RWPE1 (cell line): ENCODE data around the gene HPSE2.

ENCODE experiments used
- CTCF ChIA-PET: fragments of 350-600 bp; sonication (Branson Sonifier 250); formaldehyde crosslinking; extraction: SDS; loops from one replicate; lab custom pipeline; 2021; lab: Yijun Ruan, JAX
- POLR2A ChIA-PET: fragments of 400-600 bp; formaldehyde crosslinking; extraction: SDS; loops from one replicate; lab custom pipeline; 2020; ENCODE audit warnings: antibody characterized with exemption; ENCODE audit not compliant: low non-redundant PET; lab: Yijun Ruan, JAX
- DNase-seq: peaks from one replicate; pipeline ENCODE4 v3.0.0; 2012; ENCODE audit warnings: low spot score
- H3K27ac ChIP-seq: fragments of 450-650 bp; 2 replicates; pipeline ENCODE4 v1.5.1; 2017
- TF ChIP-seq, protein P1 (sequence below): fragments of 450-650 bp; conservative IDR thresholded peaks from 2 replicates; pipeline ENCODE4 v1.5.1; 2017; ENCODE audit warnings: low read depth, mild to moderate bottlenecking

The HPSE2 gene

GRCh38 chr10:99236627-99237309 lies 1.1 kb upstream of the HPSE2 start:
- CTCF ChIA-PET = interaction anchor here (0.9 kb wide), 1 partner anchor 50 kb away, joined by 3 read pairs; no protein-coding TSS in a partner anchor
- POLR2A ChIA-PET = no interaction called here
- no peak for DNase-seq
- H3K27ac ChIP-seq = no peak overlapping the region
- TF ChIP-seq, protein P1, sequence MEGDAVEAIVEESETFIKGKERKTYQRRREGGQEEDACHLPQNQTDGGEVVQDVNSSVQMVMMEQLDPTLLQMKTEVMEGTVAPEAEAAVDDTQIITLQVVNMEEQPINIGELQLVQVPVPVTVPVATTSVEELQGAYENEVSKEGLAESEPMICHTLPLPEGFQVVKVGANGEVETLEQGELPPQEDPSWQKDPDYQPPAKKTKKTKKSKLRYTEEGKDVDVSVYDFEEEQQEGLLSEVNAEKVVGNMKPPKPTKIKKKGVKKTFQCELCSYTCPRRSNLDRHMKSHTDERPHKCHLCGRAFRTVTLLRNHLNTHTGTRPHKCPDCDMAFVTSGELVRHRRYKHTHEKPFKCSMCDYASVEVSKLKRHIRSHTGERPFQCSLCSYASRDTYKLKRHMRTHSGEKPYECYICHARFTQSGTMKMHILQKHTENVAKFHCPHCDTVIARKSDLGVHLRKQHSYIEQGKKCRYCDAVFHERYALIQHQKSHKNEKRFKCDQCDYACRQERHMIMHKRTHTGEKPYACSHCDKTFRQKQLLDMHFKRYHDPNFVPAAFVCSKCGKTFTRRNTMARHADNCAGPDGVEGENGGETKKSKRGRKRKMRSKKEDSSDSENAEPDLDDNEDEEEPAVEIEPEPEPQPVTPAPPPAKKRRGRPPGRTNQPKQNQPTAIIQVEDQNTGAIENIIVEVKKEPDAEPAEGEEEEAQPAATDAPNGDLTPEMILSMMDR = no peak

- DNase-seq = no peak
- ChIA-PET CTCF (interaction anchor here (1.3 kb wide), 1 partner anchor 11 kb away, joined by 4 read pairs; no protein-coding TSS in a partner anchor), POLR2A (no interaction called here)
- TF ChIP-seq, protein P1 = no peak
- H3K27ac ChIP-seq = no peak overlapping the region
These were observed 628 bp downstream of the HPSE2 start for GRCh38 chr10:99234791-99235657.

DNA sequence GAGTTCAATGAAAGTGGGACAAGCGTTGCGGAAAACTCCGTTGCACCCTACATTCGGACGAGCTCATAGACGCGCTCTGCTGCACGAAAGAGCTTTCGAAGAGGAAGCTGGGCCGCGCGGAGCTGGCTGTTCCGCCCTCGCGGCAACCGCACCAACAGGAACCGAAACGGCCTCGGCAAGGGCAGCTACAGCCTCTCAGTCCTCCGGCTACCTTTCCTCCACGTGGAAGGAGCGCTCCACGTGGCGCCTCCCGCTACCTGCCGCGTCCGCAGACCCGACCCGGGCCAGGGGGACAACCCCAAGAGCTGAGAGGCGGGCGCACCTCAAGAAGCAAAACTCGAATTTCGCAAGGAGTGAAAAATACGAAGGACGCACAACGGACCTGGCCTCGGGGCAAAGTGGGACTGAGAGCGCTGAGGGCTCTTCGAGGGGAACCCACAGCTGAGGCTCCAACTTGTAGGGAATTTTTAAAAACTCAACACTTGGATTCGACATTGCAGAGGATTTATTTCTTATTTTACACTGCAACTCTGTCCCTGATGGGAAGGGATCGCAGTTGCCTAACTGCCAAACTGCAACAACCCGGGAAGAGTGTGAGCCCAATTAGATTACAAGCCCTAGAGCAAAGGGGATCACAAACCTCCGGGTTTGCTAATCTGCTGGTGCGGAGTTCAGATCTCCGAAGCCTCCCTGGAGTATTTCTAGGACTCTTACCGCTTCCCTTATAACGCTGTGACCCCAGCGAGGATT lies 1.4 kb downstream of the HPSE2 start:
- no peak overlapping the region for H3K27ac ChIP-seq
- ChIA-PET POLR2A (no interaction called here), CTCF (interaction anchor here (0.6 to 1.3 kb wide), 2 partner anchors 12 to 250 kb away, joined by 3 to 4 read pairs; no protein-coding TSS in a partner anchor)
- DNase-seq = peak; percentile 38
- TF ChIP-seq, protein P1 = no peak

DNA sequence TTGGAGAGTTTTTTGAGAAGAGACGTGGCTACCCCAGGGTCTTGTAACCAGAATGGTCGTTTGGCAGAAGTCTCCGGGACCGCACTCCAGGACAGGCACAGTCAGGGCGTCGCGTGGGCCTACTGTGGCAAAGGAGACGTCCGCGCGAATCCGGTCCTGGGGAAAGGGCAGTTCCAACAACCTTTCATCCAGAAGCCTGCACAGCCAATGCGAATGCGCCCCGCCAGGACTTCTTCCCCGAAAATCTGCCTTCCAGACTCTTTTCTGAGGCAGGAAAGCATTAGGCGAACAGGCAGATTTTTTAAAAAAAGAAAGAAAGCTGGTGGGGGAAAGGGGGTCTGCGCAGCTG lies 2.0 kb downstream of the HPSE2 start:
- CTCF ChIA-PET = interaction anchor here (0.6 to 1.3 kb wide), 3 partner anchors 13 to 1319 kb away, joined by 3 to 4 read pairs (median 3); no protein-coding TSS in a partner anchor
- no peak overlapping the region for H3K27ac ChIP-seq
- POLR2A ChIA-PET = no interaction called here
- TF ChIP-seq, protein P1 = no peak
- no peak for DNase-seq

GRCh38 chr10:99233000-99233688 lies 2.5 kb downstream of the HPSE2 start:
- TF ChIP-seq, protein P1 = no peak
- ChIA-PET POLR2A (no interaction called here), CTCF (interaction anchor here (0.7 kb wide), 1 partner anchor 1319 kb away, joined by 3 read pairs; no protein-coding TSS in a partner anchor)
- DNase-seq = no peak
- no peak overlapping the region for H3K27ac ChIP-seq
